Cerebellar nuclear complex (tissue), 1 donor: ENCODE data around the gene ZFP57.
A peak's percentile ranks its signal among the peaks of the same experiment; 100 is the strongest.

Experiments
- DNase-seq, 2 experiments: peaks; one replicate each; lab custom pipeline; 2025; lab: John Stamatoyannopoulos, UW

ZFP57 gene

DNA sequence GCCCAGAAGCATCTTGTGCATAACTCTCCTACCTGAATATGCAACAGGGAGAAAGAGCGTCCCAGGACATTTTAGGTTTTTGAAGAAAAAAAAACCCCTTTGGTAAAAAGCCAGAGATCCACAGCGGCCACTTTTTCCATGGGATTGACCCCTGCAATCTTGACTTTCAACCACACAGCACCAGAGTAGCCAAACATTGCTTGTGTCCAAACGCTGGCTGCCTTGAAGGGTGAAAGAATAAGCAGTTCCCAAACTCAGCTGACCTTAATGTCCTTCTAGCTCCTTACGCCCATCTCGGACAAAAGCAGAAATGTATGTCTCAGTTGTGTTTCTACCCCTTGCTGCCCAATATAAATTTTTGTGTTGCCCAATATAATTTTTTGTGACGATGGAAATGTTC, 25.3 kb downstream of the ZFP57 start:
- DNase-seq: no peak

DNA sequence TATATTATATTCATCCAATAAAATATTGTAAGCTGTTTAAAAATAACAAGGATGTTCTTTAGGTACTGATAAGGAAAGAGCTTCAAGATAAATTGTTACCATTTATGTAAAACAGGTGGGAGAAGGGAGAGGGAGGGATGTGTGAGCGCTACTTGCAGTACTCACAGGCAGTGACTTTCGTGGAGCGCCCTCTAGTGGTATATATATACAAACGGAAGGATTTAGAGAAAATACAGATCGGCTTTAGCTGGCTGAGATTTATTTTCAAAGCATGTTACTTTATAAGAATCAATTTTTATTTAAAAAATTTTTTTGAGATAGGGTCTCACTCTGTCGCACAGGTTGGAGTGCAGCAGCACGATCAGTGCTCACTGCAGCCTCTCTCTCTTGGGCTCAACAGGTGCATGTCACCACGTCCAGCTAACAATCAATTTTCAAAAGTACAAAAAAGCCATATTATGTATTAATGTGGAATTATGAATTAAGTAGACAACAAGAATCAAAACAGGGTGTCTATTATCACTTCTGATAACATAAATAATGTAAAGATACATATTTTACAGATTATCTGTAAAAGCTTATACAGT, 27.4 kb downstream of the ZFP57 start:
- DNase-seq: peak; percentile 4 to 62

DNA sequence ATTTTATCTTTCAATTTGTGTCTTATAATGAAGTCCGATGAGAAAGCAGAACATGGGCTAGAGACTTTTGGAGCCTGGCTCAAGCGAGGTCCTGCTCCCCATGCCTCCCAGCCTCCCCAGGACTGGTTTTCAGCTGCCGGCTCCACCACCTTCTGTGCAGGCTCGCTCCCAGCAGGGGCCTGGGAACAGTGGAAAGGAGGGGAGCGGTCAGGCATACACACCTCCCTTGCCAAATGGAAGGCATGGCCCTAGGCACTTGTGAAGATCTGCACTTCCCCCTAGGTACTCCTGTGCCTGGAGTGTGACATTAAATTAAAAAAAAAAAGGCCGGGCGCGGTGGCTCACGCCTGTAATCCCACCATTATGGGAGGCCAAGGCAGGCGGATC, 28.8 kb downstream of the ZFP57 start:
- no peak for DNase-seq

DNA sequence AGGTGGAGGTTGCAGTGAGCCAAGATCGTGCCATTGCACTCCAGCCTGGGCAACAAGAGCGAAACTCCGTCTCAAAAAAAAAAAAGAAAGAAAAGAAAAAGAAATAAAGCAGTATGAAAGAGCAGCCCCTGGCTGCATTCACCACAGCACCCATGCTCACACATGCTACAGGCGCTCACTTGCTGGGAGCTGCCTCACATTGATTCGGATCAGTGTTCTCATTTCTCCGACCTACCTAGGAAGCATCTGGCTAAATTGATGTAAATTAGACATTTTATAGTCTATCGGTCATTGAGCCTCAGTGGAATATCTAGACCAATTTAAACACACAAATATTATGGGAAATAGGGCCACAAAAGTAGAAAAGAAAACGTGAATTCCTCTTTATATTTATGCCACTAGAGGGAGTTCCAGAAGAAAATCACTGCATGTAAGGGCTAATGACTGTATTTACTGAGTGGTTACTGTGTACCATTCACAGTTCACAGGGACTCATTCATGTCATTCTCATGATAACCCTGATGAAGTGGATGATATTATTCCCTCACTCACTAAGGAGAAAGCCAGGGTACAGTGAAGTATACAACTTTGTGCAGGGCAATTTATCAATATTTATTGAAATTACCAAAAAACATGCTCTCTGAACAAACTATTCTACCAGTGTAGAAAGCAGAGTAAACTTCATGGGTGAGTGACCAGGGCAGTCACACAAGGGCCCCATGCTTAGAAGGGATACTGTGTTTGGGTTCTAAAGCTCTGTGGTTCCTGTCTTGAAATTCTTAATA, 29.3 kb downstream of the ZFP57 start:
- no peak for DNase-seq

DNA sequence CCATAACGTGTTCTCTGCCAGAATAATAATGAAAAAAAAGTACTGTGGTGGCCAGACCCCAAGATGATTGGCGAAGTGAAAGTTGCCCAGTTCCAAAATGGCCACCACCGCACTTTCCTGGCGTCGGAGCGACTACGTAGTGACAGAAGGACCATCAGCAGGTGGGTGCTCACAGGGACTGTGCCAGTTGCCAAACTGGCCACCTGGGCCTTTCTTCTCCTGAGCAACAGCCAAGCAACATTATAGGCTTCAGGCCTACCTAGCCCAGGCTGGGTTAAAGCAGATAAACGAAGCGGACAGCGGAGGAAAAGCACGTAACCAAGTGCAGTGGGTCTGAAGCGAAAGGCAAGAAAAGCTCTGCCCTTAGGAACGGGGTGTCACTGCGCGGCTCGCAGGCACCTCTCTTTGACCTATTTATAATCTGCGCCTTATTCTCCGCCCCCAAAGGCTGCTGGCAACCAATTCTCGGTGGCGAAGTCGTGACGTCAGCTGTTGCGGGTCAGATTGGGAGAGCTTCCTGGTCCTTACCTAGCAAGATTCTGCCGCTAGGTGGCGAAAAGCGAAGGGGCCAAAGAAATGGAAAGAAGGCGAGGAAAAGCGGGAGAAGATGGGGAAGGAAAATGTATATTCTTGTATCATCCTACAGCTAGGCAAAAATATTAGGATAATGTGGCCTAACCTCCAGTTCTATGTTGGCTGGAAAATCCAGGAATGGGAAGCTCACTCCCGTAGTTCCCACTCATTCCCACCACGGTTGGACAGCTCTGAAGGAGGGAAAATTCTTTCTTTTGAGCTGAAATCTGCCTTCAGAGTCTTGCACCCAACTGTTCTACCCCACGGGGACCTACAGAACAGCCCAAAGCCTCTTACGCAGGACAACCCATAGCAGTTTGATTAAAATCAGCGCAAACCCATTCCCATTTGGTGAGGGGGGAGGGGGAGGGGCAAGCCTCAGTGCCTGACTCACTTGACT, 31.0 kb downstream of the ZFP57 start:
- peak; percentile 94 to 98 for DNase-seq

DNA sequence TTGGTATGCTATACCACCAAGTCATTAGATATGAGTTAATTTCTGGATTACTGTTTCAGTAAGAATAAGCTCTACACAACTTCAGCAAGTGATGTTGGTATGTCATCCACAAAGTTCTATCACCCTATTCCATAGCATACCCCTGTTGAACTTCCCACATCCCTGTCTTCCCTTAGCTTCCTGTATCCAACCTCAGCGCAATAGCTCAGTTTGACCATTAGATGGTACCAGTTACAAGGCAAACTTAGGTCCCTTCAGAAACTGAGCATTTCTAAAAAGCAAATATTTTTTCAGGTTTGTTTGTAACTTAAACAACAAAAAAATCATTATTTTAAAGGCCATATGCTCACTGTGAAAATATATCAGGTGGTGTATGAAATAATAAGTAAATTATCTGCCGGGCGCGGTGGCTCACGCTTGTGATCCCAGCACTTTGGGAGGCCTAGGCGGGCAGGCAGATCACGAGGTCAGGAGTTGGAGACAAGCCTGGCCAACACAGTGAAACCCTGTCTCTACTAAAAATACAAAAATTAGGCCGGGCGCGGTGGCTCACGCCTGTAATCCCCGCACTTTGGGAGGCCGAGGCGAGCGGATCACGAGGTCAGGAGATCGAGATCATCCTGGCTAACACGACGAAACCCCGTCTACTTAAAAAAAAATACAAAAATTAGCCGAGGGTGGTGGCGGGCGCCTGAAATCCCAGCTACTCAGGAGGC, 32.9 kb downstream of the ZFP57 start:
- no peak for DNase-seq

DNA sequence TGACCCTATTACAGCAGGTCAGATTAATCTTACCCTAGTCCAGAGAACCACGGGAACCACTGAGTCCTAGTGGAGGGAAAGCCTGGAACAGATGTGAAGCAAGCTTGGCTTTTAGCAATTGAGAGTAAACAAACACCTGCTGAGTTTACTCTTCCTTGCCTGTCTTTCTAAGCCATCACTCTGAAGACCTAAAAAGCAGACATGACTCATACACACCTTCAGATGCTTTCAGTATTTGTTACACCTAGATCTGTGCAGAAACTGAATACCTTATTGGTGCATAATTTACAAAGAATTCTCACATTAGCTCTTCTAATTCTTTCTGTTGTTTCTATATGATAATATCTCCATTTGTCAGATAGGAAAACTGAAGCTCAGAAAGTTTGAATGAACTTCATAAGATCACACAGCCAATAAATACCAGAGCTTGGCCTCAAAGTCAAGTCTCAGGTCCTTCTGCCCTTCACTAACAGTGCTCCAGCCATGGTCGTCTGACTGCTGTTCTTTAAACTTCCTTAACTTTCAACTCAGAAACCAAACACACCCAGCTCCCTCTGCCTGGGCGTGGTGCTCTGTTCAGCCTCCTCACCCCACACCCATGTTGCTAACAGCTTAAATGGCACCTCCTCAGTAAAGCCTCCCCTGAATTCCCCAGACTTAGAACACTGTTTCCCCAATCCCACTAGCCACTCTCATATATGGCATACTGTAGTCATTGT, 39.4 kb downstream of the ZFP57 start:
- DNase-seq: no peak

DNA sequence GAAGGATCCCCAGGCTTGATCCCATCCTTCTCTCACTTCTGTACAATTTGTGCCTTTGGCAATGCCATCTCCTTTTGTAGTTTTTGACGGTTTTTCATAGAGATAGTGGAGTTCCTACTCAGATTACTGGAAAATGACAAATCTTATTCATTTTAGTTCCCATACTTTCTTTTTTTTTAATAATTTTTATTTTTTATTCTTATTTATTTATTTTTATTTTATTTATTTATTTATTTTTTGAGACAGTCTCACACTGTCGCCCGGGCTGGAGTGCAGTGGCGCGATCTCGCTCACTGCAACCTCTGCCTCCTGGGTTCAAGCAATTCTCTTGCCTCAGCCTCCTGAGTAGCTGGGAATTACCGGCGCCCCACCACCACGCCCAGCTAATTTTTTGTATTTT, 43.7 kb downstream of the ZFP57 start:
- DNase-seq: no peak

DNA sequence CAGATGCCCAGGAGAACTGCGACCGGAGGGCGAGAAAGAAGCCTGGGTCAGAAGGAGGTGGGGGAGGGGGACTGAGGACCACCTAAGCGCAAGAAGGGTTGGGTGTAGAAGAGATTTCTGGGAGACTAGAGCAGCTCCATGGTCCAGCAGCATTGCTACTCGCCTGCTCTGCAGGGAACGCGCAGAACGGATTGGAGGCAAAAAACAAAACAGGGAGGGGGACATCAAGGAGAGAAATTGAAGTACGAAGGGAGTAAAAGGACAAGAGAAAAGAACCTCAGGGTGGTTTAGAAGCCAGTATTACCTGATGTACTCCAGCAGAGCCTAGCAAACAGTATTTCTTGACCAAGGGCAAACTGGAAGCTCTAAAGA, 47.4 kb downstream of the ZFP57 start:
- peak in 1 of 2 experiments; percentile 62 for DNase-seq

DNA sequence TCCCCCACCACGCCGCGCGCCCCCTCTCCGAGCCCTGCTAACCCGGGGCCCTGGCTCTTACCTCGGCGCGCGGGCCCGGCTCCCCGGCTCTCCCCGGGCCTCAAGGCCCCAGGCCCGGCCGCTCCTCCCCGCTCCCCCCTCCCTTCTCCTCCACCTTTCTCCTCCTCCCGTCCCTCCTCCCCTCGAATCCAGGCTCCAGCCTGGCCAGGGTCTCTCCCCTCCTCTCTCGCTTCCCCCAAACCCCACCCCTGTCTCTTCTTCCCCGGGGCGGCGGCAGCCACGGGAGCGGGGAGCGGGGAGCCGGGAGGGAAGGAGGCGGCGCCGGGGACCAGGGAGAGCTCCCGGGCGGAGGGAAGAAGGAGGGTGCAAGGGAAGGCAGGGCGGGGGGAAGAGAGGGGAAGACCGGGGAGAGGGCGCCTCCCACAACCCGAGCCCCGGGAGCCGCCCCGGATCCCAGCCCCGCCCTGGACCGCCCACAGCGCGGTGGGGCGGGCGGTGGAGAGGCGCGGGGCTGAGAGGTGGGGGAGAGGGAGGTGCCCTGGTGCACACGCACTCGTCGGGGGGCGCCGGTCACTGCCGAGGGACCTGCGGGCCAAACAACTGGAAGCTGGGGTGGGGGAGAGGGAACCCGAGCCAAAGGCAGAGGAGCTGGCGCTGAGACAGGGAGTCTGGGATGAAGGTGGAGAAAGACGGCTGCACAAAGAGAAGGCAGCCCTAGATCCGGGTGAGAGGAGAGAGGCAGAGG, 48.0 kb downstream of the ZFP57 start, which contains the start of gene GABBR1:
Gene GABBR1, minus strand, starts transcription at position 395 of the 745 bp plus-strand sequence. CDS start 798 bp downstream, outside the sequence.
- DNase-seq: peak; percentile 62 to 85

DNA sequence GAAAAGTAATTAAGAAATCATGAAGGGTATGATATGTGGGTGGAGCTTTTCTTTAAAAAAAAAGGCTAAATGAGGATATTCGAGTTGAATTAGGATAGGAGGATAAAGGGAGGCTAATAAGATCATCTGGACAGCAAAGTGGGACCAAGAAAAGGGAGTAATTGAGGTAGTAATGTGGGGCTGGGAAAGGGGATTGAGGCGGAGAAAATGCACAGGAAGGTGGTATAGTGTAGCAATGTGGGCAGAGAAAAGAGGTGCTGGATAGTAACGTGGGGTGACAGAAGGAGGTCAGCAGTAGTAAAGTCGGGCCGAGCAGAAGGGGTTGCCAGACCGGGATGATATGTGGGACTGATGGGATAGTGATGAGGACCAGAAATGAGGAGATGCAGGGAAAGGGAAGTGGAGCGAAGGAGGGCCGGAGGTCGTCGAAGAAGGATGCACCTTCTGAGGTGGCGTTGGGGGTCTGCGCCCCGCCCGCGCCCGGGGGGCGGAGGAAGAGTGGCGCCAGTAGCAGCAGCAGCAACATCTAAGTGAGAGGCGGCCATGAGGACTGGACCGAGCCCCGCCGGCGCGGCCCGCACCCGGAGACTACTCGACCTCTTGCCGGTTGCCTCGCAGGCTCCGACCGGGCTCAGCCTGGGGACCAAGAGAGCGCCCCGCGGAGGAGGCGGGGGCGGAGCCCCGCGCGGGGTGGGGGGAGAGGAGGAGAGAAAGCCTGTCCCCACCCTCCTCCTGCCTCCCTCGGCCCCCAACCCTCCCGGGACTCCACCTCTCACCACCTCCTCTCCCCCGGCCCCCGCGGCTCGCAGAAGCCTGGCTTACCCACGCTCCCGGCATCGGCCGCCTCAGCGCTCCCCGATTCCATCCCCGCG, 48.9 kb downstream of the ZFP57 start:
- peak in 1 of 2 experiments; percentile 50 for DNase-seq

DNA sequence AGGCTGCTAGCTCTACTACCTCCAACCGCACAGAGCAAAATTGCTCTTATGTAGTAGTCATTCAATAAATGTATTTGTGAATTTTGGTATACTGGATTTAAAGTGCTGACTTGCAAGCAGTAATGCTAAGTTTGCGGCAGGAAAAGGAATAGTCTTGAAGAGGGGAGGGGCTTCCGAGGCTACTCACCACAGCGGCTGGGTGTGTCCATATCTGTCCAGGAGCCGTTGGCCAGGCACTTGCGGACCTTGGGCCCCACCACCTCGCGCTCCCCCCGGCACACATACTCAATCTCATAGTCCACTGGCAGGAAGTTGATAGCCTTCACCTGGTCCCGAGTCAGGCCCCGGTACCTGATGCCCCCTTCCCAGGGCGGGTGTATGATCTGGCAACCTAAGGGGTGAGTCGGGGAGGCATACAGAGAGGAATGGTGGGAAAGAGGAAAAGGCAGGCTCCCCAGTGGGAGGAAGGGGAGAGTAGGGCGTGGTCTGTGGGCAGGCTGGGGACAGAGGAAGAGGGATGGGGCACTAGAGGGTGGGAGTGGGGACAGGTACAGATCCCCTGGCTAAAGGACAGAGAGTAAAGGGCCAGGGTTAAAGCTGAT, 49.6 kb downstream of the ZFP57 start:
- no peak for DNase-seq

DNA sequence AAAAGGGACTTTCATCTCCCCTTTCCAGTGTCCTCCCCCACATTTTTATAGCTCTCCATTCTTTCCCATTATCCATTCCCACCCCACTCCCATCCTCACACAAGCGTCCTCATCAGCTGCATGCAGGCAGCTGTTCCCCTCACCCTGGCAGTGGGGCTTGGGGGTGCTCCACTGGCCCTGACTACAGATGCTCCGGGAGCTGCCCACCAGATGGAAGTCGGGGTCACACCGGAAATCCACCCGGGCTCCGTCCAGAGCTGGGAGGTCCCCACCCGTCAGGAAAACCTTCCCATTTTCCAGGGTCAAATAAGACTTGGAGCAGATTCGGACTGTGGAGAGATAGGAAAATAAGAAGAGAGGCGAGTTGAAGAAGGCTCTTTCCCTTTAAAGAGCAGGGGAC, 50.6 kb downstream of the ZFP57 start:
- no peak for DNase-seq

DNA sequence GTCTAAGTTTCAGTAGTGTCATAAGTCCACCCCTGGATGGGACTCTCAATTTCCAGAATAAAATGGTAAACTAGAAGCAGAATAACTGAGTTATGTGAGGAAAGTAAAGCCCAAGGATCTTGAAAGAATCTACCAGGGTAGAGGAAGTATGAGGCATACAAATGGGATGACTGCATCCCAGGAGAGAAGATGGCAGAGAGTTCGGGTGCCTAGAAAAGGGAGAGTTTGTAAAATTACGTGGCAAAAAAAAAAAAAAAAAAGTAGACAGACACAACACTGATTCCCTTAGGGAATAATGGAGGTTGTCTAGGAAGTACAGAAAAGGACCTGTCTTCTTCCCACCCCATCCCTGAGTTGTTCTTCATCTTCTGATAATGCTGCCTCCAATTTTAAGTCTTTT, 51.4 kb downstream of the ZFP57 start:
- DNase-seq: no peak

DNA sequence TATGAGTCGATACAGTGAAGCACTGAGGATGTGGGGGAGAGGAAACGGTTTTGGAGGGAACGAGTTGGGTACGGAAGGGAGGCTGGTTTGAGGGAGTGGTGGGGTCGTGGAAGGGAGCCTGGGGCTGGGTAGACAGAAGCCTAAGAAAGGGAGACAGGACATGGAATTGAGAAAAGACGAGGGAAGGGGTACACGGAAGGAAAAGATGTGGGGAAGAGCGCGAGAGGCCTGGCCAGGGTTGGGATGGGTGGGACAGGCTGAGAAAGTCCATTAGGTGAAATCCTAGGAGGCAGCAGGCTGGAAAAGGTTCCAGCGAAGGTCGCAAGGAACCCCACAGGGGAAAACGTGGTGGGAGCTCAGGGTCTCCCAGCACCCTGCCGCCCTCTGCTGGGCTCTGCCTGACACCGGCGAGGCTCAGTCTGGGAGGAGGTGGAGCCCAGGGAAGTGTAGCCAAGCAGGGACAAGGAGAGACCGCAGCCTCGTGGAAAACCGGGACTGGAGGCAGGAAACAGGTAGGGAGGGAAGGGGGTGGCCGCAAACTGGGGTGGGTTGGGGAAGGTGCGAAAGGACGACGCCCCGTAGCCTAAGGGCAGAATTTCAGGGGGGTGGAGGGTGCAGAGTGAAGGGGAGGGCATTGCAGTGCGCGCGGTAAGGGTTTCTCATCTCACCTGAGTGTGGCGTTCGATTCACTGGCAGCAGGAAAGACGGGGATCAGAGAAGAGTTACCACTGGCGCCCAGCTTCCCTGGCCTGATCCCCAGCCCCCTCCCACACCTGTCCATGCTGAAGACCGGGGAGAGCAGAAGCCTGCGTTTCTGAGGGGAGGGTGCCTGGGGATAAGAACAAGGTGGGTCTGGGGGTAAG, 52.3 kb downstream of the ZFP57 start:
- DNase-seq: peak in 1 of 2 experiments; percentile 55

DNA sequence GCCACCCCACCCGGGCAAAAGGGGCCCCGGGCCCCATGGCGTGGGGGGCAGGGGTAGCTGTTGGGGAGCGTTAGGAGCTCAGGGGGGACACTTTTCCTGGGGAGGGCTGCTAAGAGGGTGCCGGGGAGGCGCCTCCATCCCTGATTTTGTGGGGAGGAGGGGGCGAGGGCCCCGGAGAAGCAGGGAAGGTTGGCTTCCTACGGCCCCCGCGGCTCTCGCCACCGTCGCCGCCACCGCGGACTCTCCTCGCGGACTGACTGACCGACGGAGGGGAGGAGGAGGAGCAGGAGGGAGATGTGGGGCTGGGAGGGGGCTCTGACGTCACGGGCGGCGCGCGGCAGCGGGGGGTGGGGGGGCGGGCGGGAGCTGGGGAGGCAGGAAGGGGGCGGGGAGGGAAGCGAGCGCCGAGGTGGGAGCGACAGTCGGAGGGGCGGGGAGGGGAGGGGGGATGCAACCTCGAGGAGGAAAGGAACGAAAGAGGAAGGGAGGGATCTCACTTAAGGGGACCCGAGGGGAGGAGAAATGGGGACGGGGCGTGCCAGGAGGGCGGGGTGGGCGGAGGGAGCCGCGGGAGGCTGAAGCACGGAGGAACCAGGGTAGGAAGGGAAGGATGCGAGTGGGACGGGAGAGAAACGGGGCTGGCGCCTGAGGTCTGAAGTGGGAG, 53.1 kb downstream of the ZFP57 start:
- DNase-seq: no peak

DNA sequence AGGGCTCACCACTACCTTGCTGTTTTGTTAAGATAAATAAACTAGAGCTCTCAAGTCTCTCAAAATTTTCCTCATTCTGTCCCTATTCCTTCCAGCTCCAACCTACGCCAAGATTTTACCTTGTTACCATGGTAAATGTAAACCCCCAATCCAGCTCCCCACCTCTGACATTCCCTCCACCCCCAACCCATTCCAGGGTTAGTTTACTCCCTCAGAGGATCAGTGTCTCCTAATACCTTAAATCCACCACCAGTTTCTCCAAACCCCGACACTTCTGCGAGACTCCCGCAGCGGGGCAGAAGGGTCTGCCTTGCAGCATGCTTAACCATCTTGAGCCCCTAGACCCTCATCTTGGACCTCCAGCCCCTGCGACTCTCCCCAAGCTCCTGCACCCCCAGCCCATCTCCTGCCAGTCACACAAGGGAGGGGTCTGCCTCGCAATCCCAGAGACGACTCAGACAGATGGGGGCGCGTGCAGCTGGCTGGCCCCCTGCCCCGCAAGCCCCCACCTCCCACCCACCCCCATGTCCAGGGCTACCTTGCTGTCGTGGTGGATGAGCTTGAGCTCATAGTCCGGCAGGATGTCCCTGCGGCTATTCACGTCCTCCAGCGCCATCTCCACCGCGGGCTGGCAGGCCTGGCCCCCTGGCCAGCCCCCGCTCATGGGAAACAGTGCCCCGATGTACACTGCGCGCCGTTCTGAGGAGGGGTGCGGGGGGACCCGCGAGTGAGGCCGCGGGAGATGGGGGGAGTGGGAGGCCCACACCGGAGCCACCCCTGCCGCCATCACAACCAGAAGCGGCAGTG, 53.8 kb downstream of the ZFP57 start:
- no peak for DNase-seq
